Measurements from ENCODE around the gene PLAAT2. TPM values are rescaled to one million over a fixed set of nuclear protein-coding genes. Genes with fewer than 3 reads are reported as not detected.
"Not testable (repeated sequence)": the region's sequence is repeated elsewhere in the genome, so short reads cannot be mapped to it uniquely, and the experiment has no call there.

The PLAAT2 gene
- total RNA-seq, 1 experiment from 2014 or later: 0.52 TPM

GRCh38 chr11:63528729-63529278 lies 34.4 kb downstream of the PLAAT2 start:
- H3K4ac ChIP-seq (ENCODE audit: low read depth, low read length); H4K5ac ChIP-seq (ENCODE audit: insufficient read length, low read depth, low read length); H3K27me3 ChIP-seq (ENCODE audit: insufficient read depth, low read length); H3T11ph ChIP-seq (ENCODE audit: low read length); H2AFZ ChIP-seq (ENCODE audit: low read length); DNase-seq; H3K56ac ChIP-seq (ENCODE audit: insufficient read length, low read depth, low read length); H3K79me2 ChIP-seq (ENCODE audit: insufficient read depth, low read length); H3K79me1 ChIP-seq (ENCODE audit: insufficient read depth, low read depth, low read length, poor library complexity, severe bottlenecking); H3K4me2 ChIP-seq (ENCODE audit: insufficient read depth, insufficient read length, low read length); H3K23me2 ChIP-seq (ENCODE audit: insufficient read length, low read depth, low read length, poor library complexity, severe bottlenecking); H4K20me1 ChIP-seq (ENCODE audit: control insufficient read depth, insufficient read depth, insufficient read length); H3K9me3 ChIP-seq (ENCODE audit: control insufficient read depth, low read depth, low read length); H4K91ac ChIP-seq (ENCODE audit: insufficient read length, low read depth, low read length); H2BK15ac ChIP-seq (ENCODE audit: low read depth, low read length); H3K23ac ChIP-seq (ENCODE audit: insufficient read length, low read depth, low read length); H2BK5ac ChIP-seq (ENCODE audit: insufficient read length, low read length); H3K27me3 Mint-ChIP-seq (ENCODE audit: low read depth); H4K8ac ChIP-seq (replicated peaks; ENCODE audit: insufficient read length, low read depth, low read length): not testable (repeated sequence)
- H3K4me1 ChIP-seq (ENCODE audit: insufficient read depth, low read length): peaks cover 15% of the 10 kb centered on the region; the same call in 1 of the 2 replicates
- peaks cover 24 to 30% of the 10 kb centered on the region in 2 experiments for H3K9me3 Mint-ChIP-seq
- H3K14ac ChIP-seq (ENCODE audit: insufficient read depth, low read length): peak overlapping the region; percentile 38; the same call in 1 of the 2 replicates
- peak overlapping the region in 1 of 2 experiments; percentile 50; a peak in 1 of 5 replicates for H3K4me3 Mint-ChIP-seq
- H3K9ac ChIP-seq (ENCODE audit: extremely low read depth, insufficient read length, low read length): peak overlapping the region; percentile 12
- H3K18ac ChIP-seq (ENCODE audit: insufficient read length, low read depth, low read length): peak overlapping the region; percentile 85
- H3K4me1 Mint-ChIP-seq: peaks cover 53 to 56% of the 10 kb centered on the region in 2 experiments
- no CpG with 5 or more reads among the region's 3 CpGs for WGBS (ENCODE audit: extremely low coverage, insufficient read length, low lambda C conversion rate)
- H2BK120ac ChIP-seq (ENCODE audit: low read depth, low read length, poor library complexity, severe bottlenecking): peak overlapping the region; percentile 88
- peak overlapping the region; percentile 95 to 98 (median 97); a peak in 5 of 7 replicates for H3K27ac Mint-ChIP-seq
- peaks cover 6 to 22% (median 15%) of the 10 kb centered on the region in 3 experiments for H3K36me3 Mint-ChIP-seq (ENCODE audit: insufficient read depth in 1 of 3, low read depth in 3 of 3)
- H2BK12ac ChIP-seq (ENCODE audit: insufficient read length, low read depth, low read length): peak overlapping the region; percentile 66
- H2AK5ac ChIP-seq (ENCODE audit: insufficient read length, low read length): peak overlapping the region; percentile 42
- H3K27ac ChIP-seq (ENCODE audit: insufficient read length, low read depth, low read length): peak overlapping the region; percentile 88
- peak overlapping the region; percentile 32 for H2BK20ac ChIP-seq (ENCODE audit: low read depth, low read length, poor library complexity, severe bottlenecking)

- WGBS (ENCODE audit: extremely low coverage, insufficient read length, low lambda C conversion rate): no CpG with 5 or more reads among the region's 11 CpGs
- not testable (repeated sequence) for H2BK15ac ChIP-seq (ENCODE audit: low read depth, low read length); H4K8ac ChIP-seq (replicated peaks; ENCODE audit: insufficient read length, low read depth, low read length); H4K20me1 ChIP-seq (ENCODE audit: control insufficient read depth, insufficient read depth, insufficient read length); H3K27me3 ChIP-seq (ENCODE audit: insufficient read depth, low read length); H4K91ac ChIP-seq (ENCODE audit: insufficient read length, low read depth, low read length); H2AFZ ChIP-seq (ENCODE audit: low read length); H3T11ph ChIP-seq (ENCODE audit: low read length); H3K79me1 ChIP-seq (ENCODE audit: insufficient read depth, low read depth, low read length, poor library complexity, severe bottlenecking); H2BK20ac ChIP-seq (ENCODE audit: low read depth, low read length, poor library complexity, severe bottlenecking); H2BK120ac ChIP-seq (ENCODE audit: low read depth, low read length, poor library complexity, severe bottlenecking); H3K23me2 ChIP-seq (ENCODE audit: insufficient read length, low read depth, low read length, poor library complexity, severe bottlenecking); H4K5ac ChIP-seq (ENCODE audit: insufficient read length, low read depth, low read length); H2BK5ac ChIP-seq (ENCODE audit: insufficient read length, low read length); H3K23ac ChIP-seq (ENCODE audit: insufficient read length, low read depth, low read length); H3K4me2 ChIP-seq (ENCODE audit: insufficient read depth, insufficient read length, low read length); H3K56ac ChIP-seq (ENCODE audit: insufficient read length, low read depth, low read length); H3K9ac ChIP-seq (ENCODE audit: extremely low read depth, insufficient read length, low read length); H3K18ac ChIP-seq (ENCODE audit: insufficient read length, low read depth, low read length); H3K4ac ChIP-seq (ENCODE audit: low read depth, low read length); H3K79me2 ChIP-seq (ENCODE audit: insufficient read depth, low read length); H3K27me3 Mint-ChIP-seq (ENCODE audit: low read depth); H2BK12ac ChIP-seq (ENCODE audit: insufficient read length, low read depth, low read length); H2AK5ac ChIP-seq (ENCODE audit: insufficient read length, low read length); H3K14ac ChIP-seq (ENCODE audit: insufficient read depth, low read length); DNase-seq
- Histone ChIP-seq H3K27ac (ENCODE audit: insufficient read length, low read depth, low read length) (peak overlapping the region; percentile 4), H3K9me3 (ENCODE audit: control insufficient read depth, low read depth, low read length) (peaks cover 16% of the 10 kb centered on the region), H3K4me1 (ENCODE audit: insufficient read depth, low read length) (peaks cover 14% of the 10 kb centered on the region; the same call in 1 of the 2 replicates)
- Mint-ChIP-seq H3K27ac (peak overlapping the region; percentile 72 to 99 (median 97); a peak in 6 of 7 replicates), H3K9me3 (peaks cover 20 to 33% of the 10 kb centered on the region in 2 experiments), H3K36me3 (ENCODE audit: insufficient read depth in 1 of 3, low read depth in 3 of 3) (peaks cover 6 to 28% (median 21%) of the 10 kb centered on the region in 3 experiments), H3K4me3 (peak overlapping the region in 1 of 2 experiments; percentile 10; a peak in 1 of 5 replicates), H3K4me1 (peaks cover 46 to 49% of the 10 kb centered on the region in 2 experiments)
Observed at GRCh38 chr11:63528156-63528555, 35.0 kb downstream of the PLAAT2 start.
